GM23338 (cell line): Measurements from ENCODE around the gene EXOC4. TPM values are rescaled to one million over a fixed set of nuclear protein-coding genes. Genes with fewer than 3 reads are reported as not detected.

Experiments
- ATAC-seq: fragments of 200-7000 bp; cut with Tn5 transposase; 3 replicates; pipeline ENCODE4 v1.9.1; 2020
- DNase-seq: peaks from one replicate; pipeline ENCODE4 v3.0.0-alpha.2; 2015; ENCODE audit warnings: low spot score
- H2AFZ ChIP-seq: fragments of 200-600 bp; sonication (generic); 2 replicates; pipeline ENCODE4 v1.8.0; 2016; ENCODE audit warnings: antibody characterized with exemption, mild to moderate bottlenecking, moderate library complexity
- H3F3A ChIP-seq: fragments of 200-600 bp; sonication (generic); replicated peaks from 2 replicates; pipeline ENCODE4 v1.8.0; 2017; ENCODE audit warnings: antibody characterized with exemption, mixed run types, low read depth
- H3K27ac ChIP-seq: fragments of 200-600 bp; sonication (generic); 2 replicates; pipeline ENCODE4 v1.6.1; 2016; ENCODE audit warnings: low read depth
- H3K27me3 ChIP-seq: fragments of 200-600 bp; sonication (generic); 2 replicates; pipeline ENCODE4 v1.8.0; 2016; ENCODE audit warnings: mild to moderate bottlenecking, mixed run types, moderate library complexity; ENCODE audit not compliant: insufficient read depth
- H3K36me3 ChIP-seq: fragments of 200-600 bp; sonication (generic); 2 replicates; pipeline ENCODE4 v1.8.0; 2016; ENCODE audit warnings: mild to moderate bottlenecking; ENCODE audit not compliant: insufficient read depth
- H3K4me1 ChIP-seq: fragments of 200-600 bp; sonication (generic); 2 replicates; pipeline ENCODE4 v1.8.0; 2016; ENCODE audit warnings: mild to moderate bottlenecking, moderate library complexity; ENCODE audit not compliant: insufficient read depth
- H3K4me2 ChIP-seq: fragments of 200-600 bp; sonication (generic); 2 replicates; pipeline ENCODE4 v1.7.1; 2017; ENCODE audit warnings: mixed run types
- H3K4me3 ChIP-seq: fragments of 200-600 bp; sonication (generic); 2 replicates; pipeline ENCODE4 v1.6.1; 2016; ENCODE audit warnings: mixed run types
- H3K79me2 ChIP-seq: fragments of 200-600 bp; sonication (generic); replicated peaks from 2 replicates; pipeline ENCODE4 v1.8.0; 2017; ENCODE audit warnings: mild to moderate bottlenecking; ENCODE audit not compliant: insufficient read depth
- H3K9me2 ChIP-seq: fragments of 200-600 bp; sonication (generic); 2 replicates; pipeline ENCODE4 v1.8.0; 2017; ENCODE audit not compliant: insufficient read depth
- H4K20me1 ChIP-seq: fragments of 200-600 bp; sonication (generic); replicated peaks from 2 replicates; pipeline ENCODE4 v1.8.0; 2017; ENCODE audit warnings: mild to moderate bottlenecking; ENCODE audit not compliant: insufficient read depth
- H3K27ac Mint-ChIP-seq: 2 replicates; pipeline ENCODE4 v1.8.0; 2020; ENCODE audit warnings: inconsistent platforms, mild to moderate bottlenecking, moderate library complexity, mixed read lengths
- H3K27me3 Mint-ChIP-seq: 3 replicates; pipeline ENCODE4 v1.8.0; 2022; ENCODE audit warnings: low read depth, mild to moderate bottlenecking, moderate library complexity, mixed read lengths, inconsistent platforms; ENCODE audit not compliant: insufficient read depth, poor library complexity
- H3K36me3 Mint-ChIP-seq: 3 replicates; pipeline ENCODE4 v1.8.0; 2021; ENCODE audit warnings: low read depth, mild to moderate bottlenecking, inconsistent platforms, moderate library complexity, mixed read lengths
- H3K4me1 Mint-ChIP-seq: 3 replicates; pipeline ENCODE4 v1.8.0; 2020; ENCODE audit warnings: mild to moderate bottlenecking, inconsistent platforms, mixed read lengths
- H3K4me3 Mint-ChIP-seq: 3 replicates; pipeline ENCODE4 v1.8.0; 2021; ENCODE audit warnings: moderate library complexity, mild to moderate bottlenecking, inconsistent platforms, mixed read lengths
- H3K9me3 Mint-ChIP-seq: 3 replicates; pipeline ENCODE4 v1.8.0; 2020; ENCODE audit warnings: moderate library complexity, mild to moderate bottlenecking, inconsistent platforms, mixed read lengths
- CREB1 ChIP-seq: fragments of 250-450 bp; sonication (Bioruptor Pico); IDR thresholded peaks from 2 replicates; pipeline ENCODE4 v1.5.0; 2020; ENCODE audit warnings: low read depth, mild to moderate bottlenecking, moderate library complexity
- CTCF ChIP-seq, 2 experiments: fragments of 200-600 bp in 1 of 2; sonication (generic) in 1 of 2; conservative IDR thresholded peaks; 2 replicates each; pipeline versions ENCODE4 v1.5.1 to v1.6.1; 2016 to 2017; ENCODE audit warnings: antibody characterized with exemption in 2 of 2, low read depth in 2 of 2, mild to moderate bottlenecking in 2 of 2, moderate library complexity in 1 of 2
- ETS1 ChIP-seq: IDR thresholded peaks from 2 replicates; pipeline ENCODE4 v1.6.1; 2016; ENCODE audit warnings: antibody characterized with exemption
- EZH2 ChIP-seq: fragments of 200-600 bp; sonication (generic); IDR thresholded peaks from one replicate; pipeline ENCODE4 v1.8.0; 2017; ENCODE audit warnings: antibody characterized with exemption, mild to moderate bottlenecking, low read depth; ENCODE audit not compliant: unreplicated experiment
- EZH2phosphoT487 ChIP-seq: fragments of 200-600 bp; sonication (generic); IDR thresholded peaks from one replicate; pipeline ENCODE4 v1.8.1; 2018; ENCODE audit warnings: antibody characterized with exemption; ENCODE audit not compliant: unreplicated experiment
- JUNB ChIP-seq: IDR thresholded peaks from one replicate; pipeline ENCODE4 v1.6.1; 2016; ENCODE audit warnings: antibody characterized with exemption; ENCODE audit not compliant: unreplicated experiment
- NANOG ChIP-seq: IDR thresholded peaks from 2 replicates; pipeline ENCODE4 v1.6.1; 2016; ENCODE audit warnings: antibody characterized with exemption, borderline replicate concordance
- POLR2AphosphoS5 ChIP-seq: IDR thresholded peaks from 2 replicates; pipeline ENCODE4 v1.6.1; 2016; ENCODE audit warnings: antibody characterized with exemption, low read depth
- REST ChIP-seq: IDR thresholded peaks from one replicate; pipeline ENCODE4 v1.6.1; 2018; ENCODE audit warnings: antibody characterized with exemption; ENCODE audit not compliant: unreplicated experiment
- STAT1 ChIP-seq: IDR thresholded peaks from one replicate; pipeline ENCODE4 v1.6.1; 2016; ENCODE audit warnings: antibody characterized with exemption; ENCODE audit not compliant: unreplicated experiment
- ZNF114 ChIP-seq: fragments of 250-450 bp; sonication (Bioruptor Pico); IDR thresholded peaks from 2 replicates; pipeline ENCODE4 v1.5.0; 2020; ENCODE audit warnings: mild to moderate bottlenecking, moderate library complexity
- ZNF331 ChIP-seq: fragments of 250-450 bp; sonication (Bioruptor Pico); IDR thresholded peaks from 2 replicates; pipeline ENCODE4 v1.5.0; 2020; ENCODE audit warnings: low read depth, mild to moderate bottlenecking, moderate library complexity
- ZNF462 ChIP-seq: fragments of 250-450 bp; sonication (Bioruptor Pico); IDR thresholded peaks from 2 replicates; pipeline ENCODE4 v1.5.0; 2020; ENCODE audit warnings: mild to moderate bottlenecking, moderate library complexity
- polyA plus RNA-seq: library from polyadenylated mRNA; unstranded; fragments of >200 nt; fragmentation: Nextera tagmentation; extraction: Ambion mirVana; gene quantifications from 2 replicates; pipeline ENCODE4 v1.2.1, GENCODE V29; 2016
- total RNA-seq: library from RNA; depleted of rRNA; stranded (reverse); fragments of >200 nt; shearing (Covaris generic); gene quantifications from 2 replicates; pipeline ENCODE4 v1.2.3, GENCODE V29; 2014

EXOC4 gene
- total and polyA plus RNA-seq, 2 experiments from 2014 or later: 37.5 to 52.7 TPM

- peaks cover 30% of the 10 kb centered on the region for H3K9me3 Mint-ChIP-seq
- H3K4me1 Mint-ChIP-seq: peaks cover 14% of the 10 kb centered on the region
- 0 out of 2 replicates have a peak overlapping the region, but pooled peaks have one; percentile 37 for H3K4me2 ChIP-seq
- H3K27me3 Mint-ChIP-seq: no peaks in the 10 kb centered on the region
- H3K4me3 ChIP-seq: no peak overlapping the region
- peak; percentile 98 for ATAC-seq
- no peak overlapping the region for H3K4me3 Mint-ChIP-seq
- no peaks in the 10 kb centered on the region for H4K20me1 ChIP-seq
- H3K79me2 ChIP-seq: no peaks in the 10 kb centered on the region
- H3K36me3 Mint-ChIP-seq: peaks cover 38% of the 10 kb centered on the region
- H3K36me3 ChIP-seq: peaks cover 9% of the 10 kb centered on the region; the same call in 1 of the 2 replicates
- 0 out of 2 replicates have a peak overlapping the region, but pooled peaks have one; percentile 11 for H3K27ac Mint-ChIP-seq
- no peak for TF ChIP-seq EZH2phosphoT487
- TF ChIP-seq NANOG: peak; percentile 65; the same call in 1 of the 2 replicates
- TF ChIP-seq REST: no peak
- peak; percentile 91 for TF ChIP-seq ZNF462 (CRISPR knock-in tag)
- no peak for TF ChIP-seq ZNF331 (CRISPR knock-in tag)
- no peak for TF ChIP-seq ETS1
- no peak for TF ChIP-seq POLR2AphosphoS5
- TF ChIP-seq EZH2: no peak
- TF ChIP-seq ZNF114 (CRISPR knock-in tag): 0 out of 2 replicates have a peak, but pooled peaks have one; percentile 66
- TF ChIP-seq CREB1: peak; percentile 72; the same call in 1 of the 2 replicates
- TF ChIP-seq JUNB: no peak
- no peak for TF ChIP-seq STAT1
- 0 out of 4 replicates have a peak, but pooled peaks of 1 of the 2 experiments have one; percentile 8 for TF ChIP-seq CTCF (conservative IDR thresholded peaks at IDR 0.05; ENCODE audit: low read depth in 2 of 2)
- no peaks in the 10 kb centered on the region for H3K27me3 ChIP-seq
- H2AFZ ChIP-seq: no peak overlapping the region
- H3K4me1 ChIP-seq: peaks cover 18% of the 10 kb centered on the region
- H3K27ac ChIP-seq: peak overlapping the region; percentile 65; the same call in 1 of the 2 replicates
- H3K9me2 ChIP-seq: peaks cover 5% of the 10 kb centered on the region; the same call in 1 of the 2 replicates
- H3F3A ChIP-seq: no peaks in the 10 kb centered on the region; the same call in 1 of the 2 replicates
- DNase-seq: peak; percentile 38
These were observed 776.0 kb downstream of the EXOC4 start for GRCh38 chr7:134028853-134029252.
